LNCAP (cell line): Measurements from ENCODE around the gene ZMAT3.

ENCODE experiments used
- TF ChIP-seq, protein P1 (sequence below): fragments of 450-650 bp; IDR thresholded peaks from 2 replicates; pipeline ENCODE4 v1.5.1; 2017; ENCODE audit warnings: mild to moderate bottlenecking

Gene ZMAT3

DNA sequence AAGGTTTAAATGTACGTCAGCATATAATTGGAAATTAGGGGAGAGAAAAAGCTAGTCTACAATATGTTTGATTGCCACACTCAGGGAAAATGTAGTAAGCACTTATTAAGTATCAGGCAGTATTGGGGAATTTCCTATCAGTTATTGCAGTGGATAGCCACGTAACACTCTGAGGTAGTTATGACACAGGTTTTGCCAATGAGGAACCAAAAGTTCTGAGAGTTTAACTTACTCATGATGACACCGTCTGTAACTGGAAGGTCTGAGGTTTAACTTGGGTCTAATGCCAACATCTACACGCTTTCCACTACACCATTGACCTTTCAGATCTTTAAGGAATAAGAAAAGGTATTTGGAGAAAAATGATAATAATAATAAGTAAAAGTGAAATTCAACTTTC is 89.5 kb downstream of the ZMAT3 start:
- TF ChIP-seq, protein P1, sequence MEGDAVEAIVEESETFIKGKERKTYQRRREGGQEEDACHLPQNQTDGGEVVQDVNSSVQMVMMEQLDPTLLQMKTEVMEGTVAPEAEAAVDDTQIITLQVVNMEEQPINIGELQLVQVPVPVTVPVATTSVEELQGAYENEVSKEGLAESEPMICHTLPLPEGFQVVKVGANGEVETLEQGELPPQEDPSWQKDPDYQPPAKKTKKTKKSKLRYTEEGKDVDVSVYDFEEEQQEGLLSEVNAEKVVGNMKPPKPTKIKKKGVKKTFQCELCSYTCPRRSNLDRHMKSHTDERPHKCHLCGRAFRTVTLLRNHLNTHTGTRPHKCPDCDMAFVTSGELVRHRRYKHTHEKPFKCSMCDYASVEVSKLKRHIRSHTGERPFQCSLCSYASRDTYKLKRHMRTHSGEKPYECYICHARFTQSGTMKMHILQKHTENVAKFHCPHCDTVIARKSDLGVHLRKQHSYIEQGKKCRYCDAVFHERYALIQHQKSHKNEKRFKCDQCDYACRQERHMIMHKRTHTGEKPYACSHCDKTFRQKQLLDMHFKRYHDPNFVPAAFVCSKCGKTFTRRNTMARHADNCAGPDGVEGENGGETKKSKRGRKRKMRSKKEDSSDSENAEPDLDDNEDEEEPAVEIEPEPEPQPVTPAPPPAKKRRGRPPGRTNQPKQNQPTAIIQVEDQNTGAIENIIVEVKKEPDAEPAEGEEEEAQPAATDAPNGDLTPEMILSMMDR: no peak

DNA sequence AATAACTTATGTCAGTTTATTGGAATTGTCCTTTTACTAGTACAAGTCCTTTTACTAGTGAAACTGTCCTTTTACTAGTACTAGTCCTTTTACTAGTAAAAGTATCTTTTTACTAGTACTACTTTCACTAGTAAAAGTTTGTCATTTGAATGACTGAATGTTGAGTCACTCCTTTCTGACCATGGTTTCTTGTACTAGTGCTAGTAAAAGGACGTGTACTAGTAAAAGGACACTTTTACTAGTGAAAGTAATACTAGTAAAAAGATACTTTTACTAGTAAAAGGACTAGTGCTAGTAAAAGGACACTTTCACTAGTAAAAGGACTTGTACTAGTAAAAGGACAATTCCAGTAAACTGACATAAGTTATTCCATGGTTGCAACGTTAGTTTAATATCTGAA is 96.3 kb downstream of the ZMAT3 start:
- TF ChIP-seq, protein P1: no peak

DNA sequence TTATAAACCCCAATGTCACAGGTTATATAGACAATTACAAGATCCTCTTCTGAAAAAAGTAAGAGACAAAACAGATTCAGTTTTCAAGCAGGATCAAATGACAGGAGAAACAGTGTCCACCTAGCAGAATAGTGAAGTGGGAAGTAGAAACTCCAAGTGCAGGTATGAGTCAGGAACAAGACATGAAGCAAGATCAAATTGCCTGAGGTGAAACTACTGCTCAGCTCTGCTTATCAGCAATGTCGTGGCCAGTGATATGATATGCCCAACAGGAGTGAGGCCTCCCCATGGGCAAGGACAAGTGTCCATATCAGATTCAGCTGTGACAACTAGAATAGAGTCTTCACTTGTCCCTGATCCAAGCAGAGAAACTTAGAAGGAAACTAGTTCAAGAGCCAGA is 100.0 kb downstream of the ZMAT3 start:
- TF ChIP-seq, protein P1: no peak

DNA sequence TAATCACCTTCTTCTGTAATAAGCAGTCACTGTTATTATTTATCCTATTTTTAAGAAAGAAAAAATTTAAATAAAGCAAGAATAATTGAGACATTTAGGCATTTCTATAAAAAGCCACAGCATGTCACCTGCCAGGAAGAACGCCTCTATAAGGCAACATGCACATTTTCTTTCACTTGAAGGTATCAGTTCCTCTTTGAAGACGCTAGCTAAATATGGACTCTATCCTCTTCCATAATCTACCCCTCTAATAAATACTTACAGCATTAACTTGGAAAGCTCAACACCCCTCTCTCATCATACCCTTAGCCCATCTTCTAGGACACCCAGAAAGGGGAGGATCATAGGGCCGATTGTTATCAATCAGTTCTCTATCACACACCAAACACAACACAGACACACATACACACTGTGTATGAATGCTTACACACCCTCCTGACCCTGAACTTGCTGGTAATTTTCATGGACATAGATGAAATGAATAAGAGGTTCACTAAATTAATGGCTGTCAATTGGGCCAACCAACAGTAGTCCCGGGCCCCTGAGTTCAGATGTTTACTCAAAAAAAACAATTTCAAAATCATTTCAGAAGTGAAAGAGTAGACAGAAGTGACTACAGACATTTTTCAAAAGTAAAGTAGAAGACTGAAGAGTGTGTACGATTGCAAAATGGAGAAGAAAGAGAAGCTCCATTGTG is 102.5 kb downstream of the ZMAT3 start:
- TF ChIP-seq, protein P1: no peak
